Measurements from ENCODE around the gene PIH1D1. TPM values are rescaled to one million over a fixed set of nuclear protein-coding genes. Genes with fewer than 3 reads are reported as not detected.

PIH1D1 gene
- polyA plus RNA-seq, 4 donors: 79.0 to 96.1 (median 82.8) TPM

- DNase-seq (ENCODE audit: low read depth in 4 of 4, low spot score in 3 of 4): no peak
Measured at GRCh38 chr19:49398001-49398615, 53.5 kb downstream of the PIH1D1 start.

- no peak for DNase-seq (ENCODE audit: low read depth in 4 of 4, low spot score in 3 of 4)
Measured at GRCh38 chr19:49396738-49397505, 54.7 kb downstream of the PIH1D1 start.

Other genes with a start within 250 kb of the PIH1D1 start
- 1 to 10 TPM; 2.5 to 3.3 (median 2.8) TPM for gene SLC6A16, start 126.6 kb downstream of the PIH1D1 start, polyA plus RNA-seq (ENCODE audit: insufficient read length in 4 of 4)
- gene CD37, start 116.4 kb downstream of the PIH1D1 start, polyA plus RNA-seq (ENCODE audit: insufficient read length in 4 of 4): 10 to 100 TPM; 28.9 to 42.9 (median 36.0) TPM
- gene TEAD2, start 89.4 kb downstream of the PIH1D1 start, polyA plus RNA-seq (ENCODE audit: insufficient read length in 4 of 4): 100 to 1,000 TPM in 2 of 4 donors, 10 to 100 TPM in 2; 95.9 to 107 (median 102) TPM
- 1 to 10 TPM; 3.3 to 6.9 (median 5.4) TPM for gene DKKL1, start 87.9 kb downstream of the PIH1D1 start, polyA plus RNA-seq (ENCODE audit: insufficient read length in 4 of 4)
- gene KASH5, start 63.6 kb downstream of the PIH1D1 start, polyA plus RNA-seq (ENCODE audit: insufficient read length in 4 of 4): under 1 TPM in 3 of 4 donors, not detected in 1; 0.21 to 0.48 (median 0.29) TPM
- gene PTH2, start 28.4 kb downstream of the PIH1D1 start, polyA plus RNA-seq (ENCODE audit: insufficient read length in 4 of 4): not detected
- under 1 TPM in 1 of 4 donors, not detected in 3; 0.04 TPM for gene GFY, start 26.4 kb downstream of the PIH1D1 start, polyA plus RNA-seq (ENCODE audit: insufficient read length in 4 of 4)
- under 1 TPM; 0.25 to 0.49 (median 0.40) TPM for gene SLC17A7, start 10.3 kb downstream of the PIH1D1 start, polyA plus RNA-seq (ENCODE audit: insufficient read length in 4 of 4)
- 10 to 100 TPM; 16.6 to 27.5 (median 18.3) TPM for gene ALDH16A1, start 1.4 kb upstream of the PIH1D1 start, polyA plus RNA-seq (ENCODE audit: insufficient read length in 4 of 4)
- gene FLT3LG, start 22.4 kb upstream of the PIH1D1 start, polyA plus RNA-seq (ENCODE audit: insufficient read length in 4 of 4): 1 to 10 TPM; 2.6 to 4.5 (median 3.6) TPM
- 1,000 to 10,000 TPM; 2,364 to 2,825 (median 2,611) TPM for gene RPL13A, start 35.8 kb upstream of the PIH1D1 start, polyA plus RNA-seq (ENCODE audit: insufficient read length in 4 of 4)
- gene RPS11, start 44.6 kb upstream of the PIH1D1 start, polyA plus RNA-seq (ENCODE audit: insufficient read length in 4 of 4): 1,000 to 10,000 TPM; 2,560 to 2,862 (median 2,794) TPM
- 100 to 1,000 TPM; 242 to 339 (median 259) TPM for gene FCGRT, start 60.8 kb upstream of the PIH1D1 start, polyA plus RNA-seq (ENCODE audit: insufficient read length in 4 of 4)
- 10 to 100 TPM; 14.5 to 23.3 (median 17.4) TPM for gene RCN3, start 76.2 kb upstream of the PIH1D1 start, polyA plus RNA-seq (ENCODE audit: insufficient read length in 4 of 4)
- gene NOSIP, start 128.7 kb upstream of the PIH1D1 start, polyA plus RNA-seq (ENCODE audit: insufficient read length in 4 of 4): 10 to 100 TPM; 53.6 to 73.7 (median 60.5) TPM
- gene PRRG2, start 129.5 kb upstream of the PIH1D1 start, polyA plus RNA-seq (ENCODE audit: insufficient read length in 4 of 4): 1 to 10 TPM; 7.3 to 9.3 (median 8.3) TPM
- gene PRR12, start 139.4 kb upstream of the PIH1D1 start, polyA plus RNA-seq (ENCODE audit: insufficient read length in 4 of 4): 10 to 100 TPM; 17.9 to 27.1 (median 20.2) TPM
- 10 to 100 TPM; 23.7 to 32.2 (median 25.8) TPM for gene RRAS, start 188.3 kb upstream of the PIH1D1 start, polyA plus RNA-seq (ENCODE audit: insufficient read length in 4 of 4)
- gene SCAF1, start 190.4 kb upstream of the PIH1D1 start, polyA plus RNA-seq (ENCODE audit: insufficient read length in 4 of 4): 10 to 100 TPM; 31.4 to 47.6 (median 34.7) TPM
- gene IRF3, start 214.0 kb upstream of the PIH1D1 start, polyA plus RNA-seq (ENCODE audit: insufficient read length in 4 of 4): 10 to 100 TPM; 41.2 to 56.3 (median 47.9) TPM
- gene BCL2L12, start 214.1 kb upstream of the PIH1D1 start, polyA plus RNA-seq (ENCODE audit: insufficient read length in 4 of 4): 10 to 100 TPM; 20.5 to 32.6 (median 23.9) TPM
- 100 to 1,000 TPM; 196 to 239 (median 211) TPM for gene PRMT1, start 225.5 kb upstream of the PIH1D1 start, polyA plus RNA-seq (ENCODE audit: insufficient read length in 4 of 4)
- gene ADM5, start 237.8 kb upstream of the PIH1D1 start, polyA plus RNA-seq (ENCODE audit: insufficient read length in 4 of 4): 1 to 10 TPM in 3 of 4 donors, under 1 TPM in 1; 0.61 to 1.6 (median 1.3) TPM
- gene CPT1C, start 239.3 kb upstream of the PIH1D1 start, polyA plus RNA-seq (ENCODE audit: insufficient read length in 4 of 4): 10 to 100 TPM; 10.3 to 13.3 (median 12.2) TPM

All from right renal pelvis (tissue), 4 donors.